ENCODE data around the gene PLA2G4E.

PLA2G4E gene

GRCh38 chr15:42016971-42017370 lies 3.9 kb downstream of the PLA2G4E start:
- no peak for DNase-seq

GRCh38 chr15:42014406-42014805 lies 6.4 kb downstream of the PLA2G4E start:
- DNase-seq = no peak

- no peak for DNase-seq
These were observed 7.8 kb downstream of the PLA2G4E start for GRCh38 chr15:42012928-42013482.

- no peak for DNase-seq
These were observed 8.6 kb downstream of the PLA2G4E start for GRCh38 chr15:42012241-42012640.

- DNase-seq = no peak
These were observed 9.8 kb downstream of the PLA2G4E start for GRCh38 chr15:42011074-42011473.

- DNase-seq = no peak
These were observed 10.4 kb downstream of the PLA2G4E start for GRCh38 chr15:42010434-42010833.

GRCh38 chr15:42009474-42009873 lies 11.4 kb downstream of the PLA2G4E start:
- no peak for DNase-seq

- no peak for DNase-seq
These were observed 11.8 kb downstream of the PLA2G4E start for GRCh38 chr15:42009022-42009421.

GRCh38 chr15:42007386-42007785 lies 13.5 kb downstream of the PLA2G4E start:
- no peak for DNase-seq

- DNase-seq = no peak
These were observed 18.5 kb downstream of the PLA2G4E start for GRCh38 chr15:42002333-42002732.

- DNase-seq = no peak
These were observed 19.6 kb downstream of the PLA2G4E start for GRCh38 chr15:42001236-42001635.

GRCh38 chr15:41999290-42000285 lies 21.3 kb downstream of the PLA2G4E start:
- DNase-seq = no peak

GRCh38 chr15:41997845-41998244 lies 23.0 kb downstream of the PLA2G4E start:
- no peak for DNase-seq

- DNase-seq = no peak
These were observed 23.8 kb downstream of the PLA2G4E start for GRCh38 chr15:41996921-41997592.

GRCh38 chr15:41996376-41996775 lies 24.5 kb downstream of the PLA2G4E start:
- DNase-seq = no peak

- no peak for DNase-seq
These were observed 25.4 kb downstream of the PLA2G4E start for GRCh38 chr15:41995476-41995855.

- no peak for DNase-seq
These were observed 25.9 kb downstream of the PLA2G4E start for GRCh38 chr15:41994772-41995475.

GRCh38 chr15:41994171-41994650 lies 26.6 kb downstream of the PLA2G4E start:
- DNase-seq = no peak

- no peak for DNase-seq
These were observed 27.2 kb downstream of the PLA2G4E start for GRCh38 chr15:41993472-41994170.

- no peak for DNase-seq
These were observed 28.0 kb downstream of the PLA2G4E start for GRCh38 chr15:41992803-41993190.

- no peak for DNase-seq
These were observed 28.6 kb downstream of the PLA2G4E start for GRCh38 chr15:41992151-41992802.

GRCh38 chr15:41990691-41991090 lies 30.2 kb downstream of the PLA2G4E start:
- no peak for DNase-seq

All from CD4-positive, alpha-beta T cell treated with Interleukin-6 for 4 hours (primary cell).